ENCODE results near the gene NTM.

DNA sequence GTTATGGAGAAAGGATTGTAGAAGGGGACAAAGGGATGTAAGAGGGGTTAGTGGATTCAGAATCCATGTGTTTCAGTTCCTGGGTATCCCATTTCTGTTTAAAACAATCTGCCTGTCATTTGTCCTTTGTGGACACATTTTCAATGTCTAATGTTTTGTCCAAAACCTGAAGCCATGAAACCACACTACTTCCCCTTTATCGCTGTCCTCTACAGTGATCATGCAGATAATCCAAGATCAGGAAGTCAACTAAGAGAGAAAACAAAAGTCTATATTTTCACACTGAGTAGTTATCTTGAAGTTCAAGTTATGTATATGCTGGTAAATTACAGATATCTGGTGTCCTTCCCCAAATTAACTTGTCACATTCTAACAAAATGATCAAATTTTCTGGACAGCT is 457.0 kb downstream of the NTM start:
- TF ChIP-seq, protein P1, sequence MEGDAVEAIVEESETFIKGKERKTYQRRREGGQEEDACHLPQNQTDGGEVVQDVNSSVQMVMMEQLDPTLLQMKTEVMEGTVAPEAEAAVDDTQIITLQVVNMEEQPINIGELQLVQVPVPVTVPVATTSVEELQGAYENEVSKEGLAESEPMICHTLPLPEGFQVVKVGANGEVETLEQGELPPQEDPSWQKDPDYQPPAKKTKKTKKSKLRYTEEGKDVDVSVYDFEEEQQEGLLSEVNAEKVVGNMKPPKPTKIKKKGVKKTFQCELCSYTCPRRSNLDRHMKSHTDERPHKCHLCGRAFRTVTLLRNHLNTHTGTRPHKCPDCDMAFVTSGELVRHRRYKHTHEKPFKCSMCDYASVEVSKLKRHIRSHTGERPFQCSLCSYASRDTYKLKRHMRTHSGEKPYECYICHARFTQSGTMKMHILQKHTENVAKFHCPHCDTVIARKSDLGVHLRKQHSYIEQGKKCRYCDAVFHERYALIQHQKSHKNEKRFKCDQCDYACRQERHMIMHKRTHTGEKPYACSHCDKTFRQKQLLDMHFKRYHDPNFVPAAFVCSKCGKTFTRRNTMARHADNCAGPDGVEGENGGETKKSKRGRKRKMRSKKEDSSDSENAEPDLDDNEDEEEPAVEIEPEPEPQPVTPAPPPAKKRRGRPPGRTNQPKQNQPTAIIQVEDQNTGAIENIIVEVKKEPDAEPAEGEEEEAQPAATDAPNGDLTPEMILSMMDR (IDR thresholded peaks at IDR 0.05; ENCODE audit: low read length), result no peak
- no peak for TF ChIP-seq EZH2 (IDR thresholded peaks at IDR 0.05; ENCODE audit: borderline replicate concordance, low read length)

All from OCI-LY1 (cell line).